OCI-LY7 (cell line): Measurements from ENCODE around the gene C2orf72.

Source experiments
- CTCF ChIP-seq: fragments of 200-600 bp; sonication (generic); conservative IDR thresholded peaks from 2 replicates; pipeline ENCODE4 v1.5.1; 2014; ENCODE audit warnings: mild to moderate bottlenecking, antibody characterized with exemption, low read length, moderate library complexity, mixed read lengths
- EZH2phosphoT487 ChIP-seq: fragments of 200-600 bp; sonication (generic); IDR thresholded peaks from 2 replicates; pipeline ENCODE4 v1.6.1; 2018; ENCODE audit warnings: low read depth, borderline replicate concordance, mild to moderate bottlenecking, mixed run types, antibody characterized with exemption, low read length, moderate library complexity, mixed read lengths

- TF ChIP-seq CTCF (peak; percentile 94), EZH2phosphoT487 (no peak)
Observed at GRCh38 chr2:231056453-231057416, 19.4 kb downstream of the C2orf72 start, which contains the start of gene PSMD1.
